ENCODE results near the gene ZDHHC15.
"Not testable (repeated sequence)": the region's sequence is repeated elsewhere in the genome, so short reads cannot be mapped to it uniquely, and the experiment has no call there.

The ZDHHC15 gene, protein sequence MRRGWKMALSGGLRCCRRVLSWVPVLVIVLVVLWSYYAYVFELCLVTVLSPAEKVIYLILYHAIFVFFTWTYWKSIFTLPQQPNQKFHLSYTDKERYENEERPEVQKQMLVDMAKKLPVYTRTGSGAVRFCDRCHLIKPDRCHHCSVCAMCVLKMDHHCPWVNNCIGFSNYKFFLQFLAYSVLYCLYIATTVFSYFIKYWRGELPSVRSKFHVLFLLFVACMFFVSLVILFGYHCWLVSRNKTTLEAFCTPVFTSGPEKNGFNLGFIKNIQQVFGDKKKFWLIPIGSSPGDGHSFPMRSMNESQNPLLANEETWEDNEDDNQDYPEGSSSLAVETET

GRCh38 chrX:75522565-75523431 is at the start of gene ZDHHC15:
Gene ZDHHC15, minus strand, starts transcription at chrX:75523037. Its CDS starts 13 bp downstream, at chrX:75523024.
- DNase-seq (ENCODE audit: low read depth), result no peak

DNA sequence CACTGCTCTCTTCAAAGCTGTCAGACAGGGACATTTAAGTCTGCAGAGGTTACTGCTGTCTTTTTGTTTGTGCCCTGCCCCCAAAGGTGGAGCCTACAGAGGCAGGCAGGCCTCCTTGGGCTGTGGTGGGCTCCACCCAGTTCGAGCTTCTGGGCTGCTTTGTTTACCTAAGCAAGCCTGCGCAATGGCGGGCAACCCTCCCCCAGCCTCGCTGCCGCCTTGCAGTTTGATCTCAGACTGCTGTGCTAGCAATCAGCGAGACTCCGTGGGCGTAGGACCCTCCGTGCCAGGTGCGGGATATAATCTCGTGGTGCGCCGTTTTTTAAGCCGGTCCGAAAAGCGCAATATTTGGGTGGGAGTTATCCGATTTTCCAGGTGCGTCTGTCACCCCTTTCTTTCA is 37.7 kb upstream of the ZDHHC15 start:
- DNase-seq (ENCODE audit: low read depth), result not testable (repeated sequence)

DNA sequence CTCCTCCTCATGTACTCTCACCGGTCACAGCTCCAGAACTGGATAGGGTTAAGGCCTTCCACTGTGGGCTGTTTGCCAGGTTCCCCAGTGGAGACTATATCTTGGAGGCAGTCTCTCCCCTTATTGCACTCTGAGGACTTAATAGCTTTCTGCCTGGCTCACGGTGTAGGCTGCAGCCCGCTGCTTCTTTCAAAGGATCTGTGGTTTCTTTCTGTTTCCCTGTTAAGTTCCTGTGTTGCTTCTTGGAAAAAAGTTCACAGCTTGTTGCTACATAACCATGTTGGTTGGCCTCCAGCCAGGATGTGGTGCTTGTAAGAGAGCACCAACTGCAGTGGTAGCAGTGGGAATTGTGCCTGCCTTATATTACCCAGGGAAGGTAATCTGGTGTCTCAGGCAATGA is 24.9 kb upstream of the ZDHHC15 start:
- no peak for DNase-seq (ENCODE audit: low read depth)

- DNase-seq (ENCODE audit: low read depth), result no peak
These were observed 24.1 kb upstream of the ZDHHC15 start for GRCh38 chrX:75546724-75547511.

- DNase-seq (ENCODE audit: low read depth), result no peak
These were observed 21.9 kb upstream of the ZDHHC15 start for GRCh38 chrX:75544786-75545185.

- no peak for DNase-seq (ENCODE audit: low read depth)
These were observed 38.9 kb downstream of the ZDHHC15 start for GRCh38 chrX:75483933-75484332.

DNA sequence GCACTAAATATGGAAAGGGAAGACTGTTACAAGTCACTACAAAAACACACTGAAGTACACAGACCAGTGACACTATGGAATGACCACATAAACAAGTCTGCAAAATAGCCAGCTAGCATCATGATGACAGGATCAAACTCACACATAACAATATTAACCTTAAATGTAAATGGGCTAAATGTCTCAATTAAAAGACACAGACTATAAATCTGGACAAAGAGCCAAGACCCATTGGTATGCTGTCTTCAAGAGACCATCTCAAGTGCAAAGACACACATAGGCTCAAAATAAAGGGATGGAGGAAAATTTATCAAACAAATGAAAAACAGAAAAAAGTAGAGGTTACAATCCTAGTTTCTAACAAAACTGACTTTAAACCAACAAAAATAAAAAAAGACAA is 61.1 kb downstream of the ZDHHC15 start:
- DNase-seq (ENCODE audit: low read depth), result not testable (repeated sequence)

DNA sequence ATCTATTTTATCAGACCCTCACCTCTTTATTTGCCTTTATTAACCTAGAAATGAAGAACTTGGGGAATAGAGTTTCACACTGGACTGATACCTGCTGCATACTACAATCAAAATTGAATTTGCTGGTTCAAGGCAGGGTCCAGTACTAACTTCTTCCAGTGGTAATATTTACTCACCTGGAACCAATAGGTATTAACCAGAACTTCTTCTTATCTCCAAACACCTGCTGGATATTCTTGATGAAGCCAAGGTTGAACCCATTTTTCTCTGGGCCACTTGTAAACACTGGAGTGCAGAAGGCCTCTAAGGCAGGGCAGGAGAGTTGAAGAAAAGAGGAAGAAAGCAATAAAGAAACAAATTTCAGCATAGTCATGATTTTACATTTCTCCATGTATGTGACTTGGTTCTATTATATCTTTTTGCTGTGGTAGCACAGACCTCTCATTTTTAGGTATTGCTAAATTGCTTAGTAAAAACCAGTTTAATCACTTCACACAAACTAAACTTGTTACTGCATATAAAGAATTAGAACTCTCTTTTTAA is 101.1 kb downstream of the ZDHHC15 start:
- no peak for DNase-seq (ENCODE audit: low read depth)

- not testable (repeated sequence) for DNase-seq (ENCODE audit: low read depth)
These were observed 115.7 kb downstream of the ZDHHC15 start for GRCh38 chrX:75407153-75407552.

GRCh38 chrX:75390470-75390869 is 132.4 kb downstream of the ZDHHC15 start:
- DNase-seq (ENCODE audit: low read depth), result no peak

DNA sequence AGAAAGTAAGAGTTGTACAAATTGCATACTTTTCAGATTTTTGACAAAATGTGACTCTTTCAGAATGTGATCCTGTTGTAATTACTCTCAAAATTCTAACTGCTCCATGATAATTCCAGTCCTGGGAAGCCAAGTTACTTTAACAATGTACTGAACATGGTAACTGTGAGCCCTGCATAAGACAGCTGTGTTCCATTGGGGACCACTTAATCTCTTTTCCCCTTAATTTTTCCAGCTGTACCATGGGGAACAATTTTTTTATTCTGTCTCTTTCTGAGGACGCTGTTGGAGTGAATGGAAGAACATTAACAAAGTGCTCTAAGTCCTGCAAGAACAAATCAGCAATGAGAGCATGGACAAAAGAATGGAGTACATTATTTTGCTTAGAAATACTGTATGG is 153.1 kb downstream of the ZDHHC15 start:
- DNase-seq (ENCODE audit: low read depth), result no peak

GRCh38 chrX:75366861-75367260 is 156.0 kb downstream of the ZDHHC15 start:
- no peak for DNase-seq (ENCODE audit: low read depth)

- DNase-seq (ENCODE audit: low read depth), result no peak
These were observed 157.4 kb downstream of the ZDHHC15 start for GRCh38 chrX:75365243-75365975.

- DNase-seq (ENCODE audit: low read depth), result no peak
These were observed 161.0 kb downstream of the ZDHHC15 start for GRCh38 chrX:75361788-75362187.

DNA sequence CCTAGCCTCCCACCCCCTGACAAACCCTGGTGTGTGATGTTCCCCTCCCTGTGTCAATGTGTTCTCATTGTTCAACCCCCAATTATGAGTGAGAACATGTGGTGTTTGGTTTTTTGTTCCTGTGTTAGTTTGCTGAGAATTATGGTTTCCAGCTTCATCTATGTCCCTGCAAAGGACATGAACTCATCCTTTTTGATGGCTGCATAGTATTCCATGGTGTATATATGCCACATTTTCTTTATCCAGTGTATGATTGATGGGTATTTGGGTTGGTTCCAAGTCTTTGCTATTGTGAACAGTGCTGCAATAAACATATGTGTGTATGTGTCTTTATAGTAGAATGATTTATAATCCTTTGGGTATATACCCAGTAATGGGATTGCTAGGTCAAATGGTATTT is 174.2 kb downstream of the ZDHHC15 start:
- DNase-seq (ENCODE audit: low read depth), result not testable (repeated sequence)

DNA sequence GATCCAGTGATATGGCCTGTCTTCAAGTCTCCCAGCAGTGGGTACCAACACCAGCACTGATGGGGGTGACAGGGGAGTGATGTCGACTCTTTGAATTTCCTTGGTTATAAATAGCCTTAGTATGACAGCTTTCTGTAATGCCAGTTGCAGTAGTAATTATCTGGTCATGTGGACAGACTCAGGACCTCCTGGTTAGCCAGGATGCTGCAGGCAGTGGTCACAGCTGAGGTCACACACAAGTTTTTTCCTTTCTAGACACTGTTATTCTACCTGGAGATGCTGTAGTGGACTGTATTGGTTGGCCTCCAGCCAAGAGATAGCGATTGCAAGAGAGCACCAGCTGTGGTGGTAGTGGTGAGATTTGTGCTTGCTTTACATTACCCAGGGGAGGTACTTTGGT is 185.3 kb downstream of the ZDHHC15 start:
- no peak for DNase-seq (ENCODE audit: low read depth)

- DNase-seq (ENCODE audit: low read depth), result no peak
These were observed 187.7 kb downstream of the ZDHHC15 start for GRCh38 chrX:75335127-75335458.

DNA sequence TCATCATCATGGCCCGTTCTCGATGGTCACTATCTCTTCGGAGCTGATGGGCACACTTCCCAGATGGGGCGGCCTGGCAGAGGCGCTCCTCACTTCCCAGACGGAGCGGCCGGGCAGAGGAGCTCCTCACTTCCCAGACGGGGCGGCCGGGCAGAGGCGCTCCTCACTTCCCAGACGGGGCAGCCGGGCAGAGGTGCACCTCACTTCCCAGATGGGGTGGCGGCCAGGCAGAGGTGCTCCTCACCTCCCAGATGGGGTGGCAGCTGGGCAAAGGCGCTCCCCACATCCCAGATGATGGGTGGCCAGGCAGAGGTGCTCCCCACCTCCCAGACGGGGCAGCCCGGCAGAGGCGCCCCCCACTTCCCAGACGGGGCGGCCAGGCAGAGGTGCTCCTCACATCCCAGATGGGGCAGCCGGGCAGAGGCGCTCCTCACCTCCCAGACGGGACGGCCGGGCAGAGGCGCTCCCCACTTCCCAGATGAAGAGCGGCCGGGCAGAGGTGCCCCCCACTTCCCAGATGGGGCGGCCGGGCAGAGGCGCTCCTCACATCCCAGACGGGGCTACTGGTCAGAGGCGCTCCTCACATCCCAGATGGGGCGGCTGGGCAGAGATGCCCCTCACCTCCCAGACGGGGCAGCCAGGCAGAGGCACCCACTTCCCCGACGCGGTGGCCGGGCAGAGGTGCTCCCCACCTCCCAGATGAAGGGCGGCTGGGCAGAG is 188.3 kb downstream of the ZDHHC15 start:
- DNase-seq (ENCODE audit: low read depth), result not testable (repeated sequence)

DNA sequence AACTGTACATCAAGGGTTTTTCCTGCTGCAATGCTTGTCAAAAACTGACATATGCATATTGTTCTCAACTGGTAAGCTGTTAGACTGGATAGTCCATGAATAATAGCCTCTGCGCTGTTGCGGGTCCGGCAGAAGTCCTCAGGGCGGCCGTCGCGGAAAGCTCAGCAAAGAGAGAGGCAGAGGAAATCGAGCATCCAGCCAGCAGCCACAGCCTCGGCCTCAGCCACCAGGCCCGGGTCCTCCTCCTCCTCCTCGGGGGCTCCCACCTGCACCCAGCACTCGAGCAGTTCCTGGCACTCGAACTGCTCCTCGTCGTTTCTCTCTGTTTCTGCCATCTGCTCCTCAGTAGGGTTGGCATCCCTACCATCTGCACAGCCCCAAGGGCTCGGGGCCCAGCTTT is 195.2 kb downstream of the ZDHHC15 start:
- DNase-seq (ENCODE audit: low read depth), result no peak

All from GM04503 (cell line).